ENCODE measurements around the gene DNAJA2.
A peak's percentile ranks its signal among the peaks of the same experiment; 100 is the strongest.
"Not testable (repeated sequence)": the region's sequence is repeated elsewhere in the genome, so short reads cannot be mapped to it uniquely, and the experiment has no call there.

Gene DNAJA2

DNA sequence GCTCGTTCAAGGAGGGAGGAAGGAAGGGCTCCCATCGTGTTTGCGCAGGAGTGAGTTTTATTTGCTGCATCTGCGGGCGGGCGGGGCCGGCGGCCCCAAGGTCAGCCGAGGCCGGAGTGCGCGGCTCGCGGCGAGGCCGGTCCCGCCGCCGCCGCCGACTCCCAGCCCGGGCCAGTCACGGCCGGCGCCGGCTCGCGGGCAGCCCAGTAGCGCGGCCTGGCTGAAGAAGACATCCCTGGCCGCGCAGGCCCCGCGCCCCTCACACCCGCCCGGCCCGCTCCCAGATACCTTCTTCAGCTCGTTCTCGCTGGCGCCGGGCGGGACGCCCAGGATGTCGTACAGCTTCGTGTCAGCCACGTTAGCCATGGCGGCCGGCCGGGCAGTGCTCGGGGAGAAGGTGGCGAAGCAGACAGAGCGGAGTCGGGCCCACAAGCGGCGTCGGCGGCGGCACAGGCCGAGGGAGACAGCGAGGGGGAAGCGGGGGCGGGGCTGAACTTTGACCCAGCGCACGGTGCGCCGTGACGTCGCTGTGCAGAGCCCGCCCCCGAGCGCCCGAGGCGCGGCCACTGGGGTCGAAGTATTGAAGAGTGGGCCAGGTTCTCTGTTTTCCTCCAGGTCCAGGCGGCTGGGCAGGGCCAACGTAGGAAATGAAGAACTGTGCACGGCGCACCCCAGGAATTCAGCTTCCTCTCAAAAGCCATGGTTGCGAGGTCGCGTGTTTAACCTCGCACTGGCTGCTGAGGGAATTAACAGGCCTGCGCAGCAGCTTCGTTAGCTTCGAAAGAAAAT lies at the start of gene DNAJA2:
TSS of gene DNAJA2 (minus strand) at position 468 of the 789 bp plus-strand sequence. CDS start at position 366, 102 bp downstream.
- ATAC-seq (peak; percentile 96), DNase-seq (peak; percentile 97)

DNA sequence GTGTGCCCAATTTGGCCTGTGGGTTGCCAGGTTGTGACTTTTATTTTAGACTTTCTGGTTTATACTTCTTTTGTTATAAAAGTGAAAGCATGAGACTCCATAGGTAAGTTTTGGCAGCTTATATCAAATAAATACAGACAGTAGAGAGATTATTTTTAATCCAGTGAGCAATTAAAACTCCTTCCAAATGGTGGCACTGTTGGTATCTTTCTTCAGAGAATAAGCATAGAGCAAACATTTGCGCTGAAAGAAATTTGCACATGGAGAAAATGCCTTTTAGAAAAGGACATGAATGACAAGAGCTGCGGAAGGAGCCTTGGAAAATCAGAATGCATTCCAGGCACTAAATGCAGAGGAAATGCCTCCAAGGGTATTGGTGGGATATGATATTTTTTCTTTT lies 46.1 kb upstream of the DNAJA2 start:
- DNase-seq, result no peak
- ATAC-seq, result no peak

DNA sequence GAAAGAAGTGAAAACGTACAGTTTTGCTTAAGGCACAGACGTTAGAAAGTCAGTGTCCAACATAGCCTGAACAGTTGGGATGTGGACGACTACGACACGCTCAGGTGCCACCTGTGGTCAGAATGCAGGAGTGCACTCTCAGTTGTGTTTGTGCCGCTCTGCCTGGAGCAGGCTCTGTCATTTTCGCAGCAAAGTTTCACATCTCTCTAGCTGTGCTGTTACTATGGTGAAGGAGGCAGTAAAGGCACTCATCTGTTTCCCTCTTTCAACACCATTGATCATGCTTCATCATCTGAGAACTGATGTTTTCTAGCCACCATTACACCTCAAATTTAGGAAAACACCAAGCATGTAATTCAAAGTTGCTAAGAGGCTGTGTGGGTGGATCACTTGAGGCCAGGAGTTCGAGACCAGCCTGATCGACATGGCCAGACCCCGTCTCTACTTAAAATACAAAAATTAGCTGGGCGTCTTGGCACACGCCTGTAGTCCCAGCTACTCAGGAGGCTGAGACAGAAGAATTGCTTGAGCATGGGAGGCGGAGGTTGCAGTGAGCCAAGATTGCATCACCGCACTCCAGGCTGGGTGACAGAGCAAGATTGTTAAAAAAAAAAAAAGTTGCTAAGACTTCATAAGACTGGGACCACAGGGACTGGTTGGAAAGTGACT lies 44.9 kb upstream of the DNAJA2 start:
- ATAC-seq (peak; percentile 87), DNase-seq (peak; percentile 36)

DNA sequence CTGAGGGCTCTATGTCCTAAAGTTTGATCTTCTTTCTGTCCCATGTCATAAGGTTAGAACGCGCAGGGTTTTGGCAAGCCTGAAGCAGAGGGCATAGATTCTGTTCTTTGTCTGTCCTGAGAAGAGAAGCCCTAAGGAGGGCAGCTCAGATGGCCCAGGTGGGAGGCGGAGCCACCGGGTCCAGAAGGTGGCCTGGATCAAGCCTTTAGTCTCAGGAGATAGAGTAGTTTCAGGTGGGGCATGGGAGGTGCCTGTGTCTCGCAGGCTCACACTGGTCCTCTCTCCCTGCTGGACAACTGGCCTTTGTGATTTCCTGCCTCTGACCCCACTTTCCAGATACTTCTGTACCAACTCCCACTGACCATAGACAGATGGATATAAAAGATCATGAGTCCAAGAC lies 44.2 kb upstream of the DNAJA2 start:
- ATAC-seq (no peak), DNase-seq (no peak)

DNA sequence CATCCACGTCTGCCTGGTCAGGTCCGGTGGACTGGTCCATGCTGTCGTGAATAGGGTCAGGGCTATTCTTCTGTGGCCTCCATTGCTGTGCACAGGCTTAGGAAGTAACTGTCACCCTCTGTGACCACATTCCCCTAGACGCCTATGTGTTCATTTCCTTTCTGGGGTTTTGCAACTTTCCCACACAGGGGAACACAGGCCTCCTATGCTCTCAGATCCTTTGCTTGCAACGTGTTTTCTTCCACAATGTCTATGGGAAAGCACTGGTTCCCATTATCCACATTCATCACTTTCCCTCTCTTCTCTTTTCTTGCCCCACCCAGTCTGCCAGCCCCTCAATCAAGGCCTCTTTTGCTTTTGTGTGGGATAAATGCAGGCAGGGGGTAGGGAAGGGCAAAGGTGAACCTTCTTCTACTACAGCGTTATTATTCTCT lies 43.2 kb upstream of the DNAJA2 start:
- DNase-seq, result peak; percentile 17

DNA sequence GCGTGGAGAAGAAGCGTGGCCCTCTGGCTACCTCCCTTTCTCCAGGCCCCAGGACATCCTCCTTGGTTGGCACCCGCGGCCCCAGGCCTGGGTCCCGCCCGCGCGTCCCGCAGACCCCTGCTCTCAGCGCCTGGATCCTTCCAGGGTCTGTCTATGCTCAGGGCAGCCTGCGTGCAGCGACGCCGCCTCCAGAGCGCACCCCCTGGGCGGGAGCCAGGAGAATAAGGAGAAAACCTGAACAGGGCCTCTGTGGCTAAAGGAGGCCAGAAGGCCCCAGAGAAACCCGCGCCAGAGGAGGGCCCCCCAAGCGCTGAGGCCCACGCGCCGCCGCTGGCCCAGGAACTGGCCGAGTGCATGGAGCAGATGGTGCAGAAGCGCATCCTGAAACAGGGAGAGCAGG lies 40.4 kb upstream of the DNAJA2 start:
- no peak for DNase-seq
- ATAC-seq, result no peak

More for the DNA sequence above, 43.2 kb upstream of the DNAJA2 start:
- ATAC-seq, result peak; percentile 90

DNA sequence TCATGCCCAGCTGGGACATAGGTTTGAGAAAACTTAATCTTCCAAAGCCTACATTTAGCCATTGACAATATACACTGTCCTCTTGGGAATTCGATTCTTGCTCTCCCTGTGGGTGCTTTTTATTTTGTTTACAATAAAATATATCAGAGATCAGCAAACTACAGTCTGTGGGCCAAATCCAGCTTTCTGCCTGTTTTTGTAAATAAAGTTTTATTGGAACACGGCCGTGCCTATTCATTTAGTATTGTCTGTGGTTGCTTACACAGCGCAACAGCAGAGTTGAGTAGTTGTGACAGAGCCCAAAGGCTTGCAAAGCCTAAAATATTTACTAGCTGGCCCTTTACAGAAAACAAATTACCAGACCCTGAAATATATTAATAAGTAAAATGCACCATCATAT lies 39.7 kb upstream of the DNAJA2 start:
- no peak for ATAC-seq
- DNase-seq, result no peak

DNA sequence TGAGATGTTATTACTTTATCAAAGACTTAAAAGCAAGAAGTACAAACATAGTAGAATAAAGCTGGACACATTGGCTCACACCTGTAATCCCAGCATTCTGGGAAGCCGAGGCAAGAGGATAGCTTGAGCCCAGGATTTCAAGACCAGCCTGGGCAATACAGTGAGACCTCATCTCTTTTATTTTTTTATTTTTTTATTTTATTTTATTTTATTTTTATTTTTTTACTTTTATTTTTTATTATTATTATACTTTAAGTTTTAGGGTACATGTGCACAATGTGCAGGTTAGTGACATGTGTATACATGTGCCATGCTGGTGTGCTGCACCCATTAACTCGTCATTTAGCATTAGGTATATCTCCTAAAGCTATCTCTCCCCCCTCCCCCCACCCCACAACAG lies 37.3 kb upstream of the DNAJA2 start:
- DNase-seq, ATAC-seq: not testable (repeated sequence)

DNA sequence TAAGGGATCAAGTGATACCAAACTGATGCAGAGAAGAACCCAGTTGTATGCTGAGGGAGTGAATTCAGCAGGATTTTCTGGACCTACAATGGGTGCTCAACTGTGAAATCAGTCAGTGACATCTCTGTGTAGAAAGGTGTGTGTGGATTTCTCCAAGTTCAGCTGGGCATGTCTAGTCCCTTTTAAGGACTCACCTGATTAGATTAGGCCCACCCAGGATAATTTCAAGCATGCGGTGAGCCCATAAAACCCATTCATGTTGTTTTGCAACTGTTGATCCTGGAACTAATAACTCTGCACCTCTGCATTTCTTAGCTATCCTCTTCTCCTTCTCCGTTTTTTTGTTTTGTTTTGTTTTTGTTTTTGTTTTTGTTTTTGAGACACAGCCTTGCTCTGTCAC lies 35.1 kb upstream of the DNAJA2 start:
- DNase-seq (no peak), ATAC-seq (no peak)

DNA sequence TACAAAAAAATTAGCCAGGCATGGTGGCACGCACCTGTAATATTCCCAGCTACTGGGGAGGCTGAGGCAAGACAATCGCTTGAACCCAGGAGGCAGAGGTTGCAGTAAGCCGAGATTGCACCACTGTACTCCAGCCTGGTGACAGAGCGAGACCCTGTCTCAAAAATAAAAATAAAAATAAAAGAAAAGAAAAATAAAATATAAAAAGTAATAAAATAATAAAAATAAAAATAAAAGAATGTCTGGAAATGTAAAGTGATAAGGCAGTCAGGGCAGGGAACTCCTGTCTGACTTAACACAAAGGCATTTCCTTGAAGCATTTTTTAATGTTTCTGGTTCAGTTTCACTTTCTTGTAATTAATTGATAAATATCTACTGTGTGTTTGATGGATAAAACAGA lies 34.7 kb upstream of the DNAJA2 start:
- no peak for DNase-seq
- ATAC-seq, result no peak

DNA sequence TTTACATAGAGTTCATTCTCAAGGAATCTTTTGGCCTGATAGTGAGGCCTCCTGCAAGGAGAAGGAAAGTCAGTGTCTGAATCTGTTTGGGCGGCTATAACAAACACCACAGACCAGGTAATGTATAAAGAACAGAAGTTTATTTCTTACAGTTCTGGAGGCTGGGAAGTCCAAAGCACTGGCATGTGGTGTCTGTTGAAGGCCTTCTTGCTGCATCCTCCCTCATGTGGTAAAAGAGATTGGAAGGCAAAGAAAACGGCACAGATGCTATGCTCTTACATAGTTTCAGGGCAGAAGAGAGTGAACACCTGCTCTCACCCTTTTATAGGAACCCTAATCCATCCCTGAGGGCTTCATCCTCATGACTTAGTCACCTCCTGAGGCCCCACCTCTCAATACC lies 31.2 kb upstream of the DNAJA2 start:
- no peak for ATAC-seq
- DNase-seq, result no peak

DNA sequence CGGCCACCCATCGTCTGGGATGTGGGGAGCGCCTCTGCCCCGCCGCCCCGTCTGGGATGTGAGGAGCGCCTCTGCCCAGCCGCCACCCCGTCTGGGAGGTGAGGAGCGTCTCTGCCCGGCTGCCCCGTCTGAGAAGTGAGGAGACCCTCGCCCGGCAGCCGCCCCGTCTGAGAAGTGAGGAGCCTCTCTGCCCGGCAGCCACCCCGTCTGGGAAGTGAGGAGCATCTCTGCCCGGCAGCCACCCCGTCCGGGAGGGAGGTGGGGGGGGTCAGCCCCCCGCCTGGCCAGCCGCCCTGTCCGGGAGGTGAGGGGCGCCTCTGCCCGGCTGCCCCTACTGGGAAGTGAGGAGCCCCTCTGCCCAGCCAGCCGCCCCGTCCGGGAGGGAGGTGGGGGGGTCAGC lies 26.6 kb upstream of the DNAJA2 start:
- ATAC-seq, DNase-seq: not testable (repeated sequence)

DNA sequence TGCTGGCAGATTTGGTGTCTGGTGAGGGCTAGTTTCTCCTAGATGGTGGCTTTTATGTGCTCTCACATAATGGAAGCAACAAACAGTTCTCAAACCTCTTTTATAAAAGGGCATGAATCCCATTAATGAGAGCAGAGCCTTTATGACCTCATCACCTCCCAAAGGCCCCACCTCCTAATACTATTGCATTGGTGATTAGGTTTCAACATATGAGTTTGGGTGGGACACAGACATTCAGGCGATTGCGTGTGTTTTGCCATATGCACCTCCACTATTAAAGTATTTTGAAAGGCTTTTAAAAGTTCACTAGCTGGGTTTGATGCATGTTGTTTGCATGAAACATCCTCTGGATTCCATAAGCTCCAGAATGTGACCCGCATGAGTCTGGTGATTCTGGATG lies 24.4 kb upstream of the DNAJA2 start:
- DNase-seq, result no peak
- ATAC-seq, result no peak

DNA sequence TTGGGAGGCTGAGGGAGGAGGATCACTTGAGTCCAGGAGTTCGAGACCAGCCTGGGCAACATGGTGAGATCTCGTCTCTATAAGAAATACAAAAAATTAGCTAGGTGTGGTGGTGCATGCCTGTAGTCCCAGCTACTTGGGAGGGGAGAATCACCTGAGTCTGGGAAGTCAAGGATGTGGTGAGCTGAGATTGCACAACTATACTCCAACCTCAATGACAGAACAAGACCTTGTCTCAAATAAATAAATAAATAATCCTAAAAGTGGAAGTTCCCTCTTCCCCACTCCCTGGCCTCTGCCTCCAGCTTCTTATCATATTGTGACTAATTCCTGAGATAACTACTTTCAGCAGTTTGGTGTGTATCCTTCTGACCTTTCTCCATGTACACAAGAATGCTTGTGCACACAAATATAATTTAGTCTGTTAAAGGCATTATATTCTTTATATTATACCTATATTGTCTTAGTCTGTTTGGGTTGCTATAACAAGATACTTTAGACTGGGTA lies 23.5 kb upstream of the DNAJA2 start:
- DNase-seq, result no peak
- no peak for ATAC-seq

DNA sequence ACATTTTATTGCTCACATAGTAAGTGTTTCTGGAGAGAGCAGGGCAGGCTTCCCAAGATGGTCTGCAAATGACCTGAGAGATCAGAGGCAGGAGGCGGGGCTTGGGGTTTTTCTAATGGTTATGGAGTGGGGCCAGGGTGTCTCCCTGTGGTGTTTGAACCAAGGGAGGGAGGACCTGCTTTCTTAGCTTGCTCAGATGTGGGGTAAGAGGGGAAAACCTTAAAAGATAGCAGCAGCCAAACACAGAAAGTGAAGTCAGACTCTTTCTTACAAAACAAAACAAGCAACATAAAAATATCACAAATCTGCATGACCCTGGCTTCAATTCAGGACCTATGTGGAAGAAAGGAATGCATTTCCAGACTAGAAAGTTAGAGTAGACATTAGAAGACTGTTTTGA lies 22.9 kb upstream of the DNAJA2 start:
- ATAC-seq (no peak), DNase-seq (peak; percentile 34)

DNA sequence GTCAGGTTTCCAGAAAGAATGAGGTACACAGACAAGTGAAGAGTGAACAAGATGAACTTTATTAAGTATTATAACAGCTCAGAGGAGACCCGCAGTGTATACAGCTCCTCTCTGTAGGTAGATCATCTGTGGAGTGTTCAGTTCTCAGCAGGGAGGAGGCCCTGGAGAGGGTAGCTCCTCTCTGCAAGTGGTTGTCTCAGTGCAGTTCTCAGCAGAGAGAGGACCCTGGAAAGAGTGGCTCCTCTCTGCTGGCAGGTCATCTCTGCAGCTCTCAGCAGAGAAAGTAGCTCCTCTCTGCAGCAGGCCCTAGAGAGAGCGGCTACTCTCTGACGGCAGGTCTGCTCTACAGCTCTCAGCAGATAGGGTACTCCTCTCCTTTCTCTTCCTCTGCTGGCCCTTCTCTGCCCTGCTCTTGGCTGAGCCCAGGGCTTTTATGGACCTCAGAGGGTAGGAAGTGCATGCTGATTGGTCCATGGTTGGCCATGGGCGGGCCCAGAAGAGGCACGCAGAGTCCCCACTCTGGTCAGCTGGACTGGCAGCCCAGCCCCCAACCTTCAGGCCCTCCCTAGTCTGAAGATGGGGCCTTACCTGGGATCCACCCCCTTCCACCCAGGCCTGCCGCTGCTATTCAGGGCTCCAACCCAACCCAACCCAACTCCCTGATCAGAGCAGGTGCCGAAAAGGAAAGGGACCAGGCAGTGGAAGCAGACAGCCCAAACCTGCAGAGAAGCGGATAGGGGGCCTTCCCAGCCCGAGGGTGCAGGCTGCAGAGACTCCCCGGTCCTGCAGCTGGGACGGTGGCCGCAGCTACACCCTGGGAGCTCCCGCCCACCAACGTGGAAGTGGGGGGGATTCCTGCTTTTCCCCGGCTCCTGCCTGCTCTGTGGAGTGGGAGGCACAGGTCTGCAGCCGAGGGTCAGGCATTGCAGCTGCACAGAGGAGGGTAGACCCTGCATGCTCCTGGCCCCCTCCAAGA lies 18.5 kb upstream of the DNAJA2 start:
- no peak for DNase-seq
- ATAC-seq, result no peak

DNA sequence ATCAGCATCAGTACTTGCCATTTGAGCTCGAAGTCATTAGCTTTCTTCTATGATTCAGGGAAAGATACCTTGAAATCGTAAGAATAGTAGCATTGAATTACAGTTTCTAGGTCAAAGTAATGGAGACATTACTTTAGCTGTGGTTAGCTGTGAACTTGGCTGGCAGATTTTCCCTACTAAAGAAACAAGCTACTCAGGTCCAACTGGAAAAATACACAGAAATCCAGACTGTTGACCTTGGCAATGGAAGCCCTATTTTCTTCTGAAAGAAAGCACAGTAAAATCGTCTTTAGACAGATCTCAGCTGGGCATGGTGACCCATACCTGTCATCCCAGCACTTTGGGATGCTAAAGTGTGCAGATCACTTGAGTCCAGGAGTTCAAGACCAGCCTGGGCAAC lies 13.4 kb upstream of the DNAJA2 start:
- ATAC-seq, result no peak

DNA sequence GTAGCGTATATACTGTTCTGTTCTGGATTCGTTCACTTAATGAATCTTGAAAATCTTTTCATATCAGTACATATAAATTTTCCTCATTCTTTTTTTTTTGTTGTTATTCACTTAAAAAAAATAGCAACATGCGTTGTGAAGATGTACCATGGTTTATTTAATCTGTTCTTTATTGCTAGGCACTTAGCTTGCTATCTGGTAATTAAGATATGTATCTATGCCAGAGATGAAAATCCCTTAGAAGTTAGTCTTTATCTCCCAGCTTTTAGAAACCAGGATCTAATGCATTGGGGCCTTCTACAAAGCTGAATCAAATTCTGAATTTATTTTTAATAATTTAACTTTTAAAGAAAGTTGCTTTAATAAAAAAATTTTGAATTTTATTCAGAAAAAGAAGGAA lies 13.0 kb upstream of the DNAJA2 start:
- DNase-seq, result no peak
- no peak for ATAC-seq

More for the DNA sequence above, 13.4 kb upstream of the DNAJA2 start:
- no peak for DNase-seq

DNA sequence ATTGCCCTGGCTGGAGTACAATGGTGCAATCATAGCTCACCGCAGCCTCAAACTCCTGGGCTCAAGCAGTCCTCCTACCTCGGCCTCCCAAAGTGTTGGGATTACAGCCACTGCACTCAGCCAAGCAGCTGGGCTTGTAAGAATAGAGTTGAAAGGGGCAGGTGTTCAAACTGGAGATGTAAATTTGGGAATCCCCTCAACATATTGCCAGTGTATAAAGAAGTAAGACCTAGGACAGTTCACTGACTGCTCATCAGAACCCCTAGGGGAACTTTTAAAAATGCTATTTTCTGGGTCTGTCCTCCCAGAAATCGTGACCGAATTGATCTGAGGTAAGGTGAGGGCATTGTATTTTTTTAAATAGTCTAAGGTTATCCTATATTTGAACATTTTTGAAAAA lies 8.9 kb upstream of the DNAJA2 start:
- ATAC-seq (no peak), DNase-seq (no peak)

DNA sequence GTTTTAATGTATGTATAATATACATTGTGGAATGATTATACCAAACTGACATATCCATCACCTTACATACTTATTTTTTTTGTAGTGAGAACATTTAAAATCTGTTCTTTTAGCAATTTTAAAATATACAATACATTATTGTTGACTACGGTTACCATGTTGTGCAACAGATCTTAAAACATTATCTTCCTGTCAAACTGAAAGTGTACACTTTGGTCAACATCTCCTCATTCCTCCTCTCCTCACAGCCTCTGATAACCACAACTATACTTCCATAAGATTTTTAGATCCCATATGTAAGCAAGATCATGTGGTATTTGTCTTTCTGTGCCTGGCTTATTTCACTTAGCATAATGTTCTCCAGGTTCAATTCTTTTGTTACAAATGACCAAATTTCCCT lies 7.5 kb upstream of the DNAJA2 start:
- ATAC-seq (no peak), DNase-seq (no peak)

DNA sequence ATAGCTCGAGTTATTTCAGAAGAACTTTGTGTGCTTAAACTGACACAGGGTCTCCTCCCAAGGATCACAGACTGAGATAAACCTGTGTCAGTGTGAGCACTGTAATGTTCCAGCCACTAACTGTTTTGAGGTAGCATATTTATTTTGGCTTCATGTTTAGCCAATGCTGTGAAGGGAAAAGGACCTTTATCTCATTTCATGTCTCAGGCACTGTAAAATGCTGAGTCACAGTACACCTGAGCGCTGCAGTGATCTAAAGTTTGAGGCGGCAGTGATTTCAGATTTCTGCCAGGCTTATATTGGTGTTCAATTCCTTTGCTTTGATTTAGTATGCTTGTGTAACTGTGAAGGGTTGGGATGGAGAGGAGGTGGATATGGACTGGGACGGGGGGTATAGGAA lies 3.1 kb upstream of the DNAJA2 start:
- ATAC-seq, result no peak
- no peak for DNase-seq

DNA sequence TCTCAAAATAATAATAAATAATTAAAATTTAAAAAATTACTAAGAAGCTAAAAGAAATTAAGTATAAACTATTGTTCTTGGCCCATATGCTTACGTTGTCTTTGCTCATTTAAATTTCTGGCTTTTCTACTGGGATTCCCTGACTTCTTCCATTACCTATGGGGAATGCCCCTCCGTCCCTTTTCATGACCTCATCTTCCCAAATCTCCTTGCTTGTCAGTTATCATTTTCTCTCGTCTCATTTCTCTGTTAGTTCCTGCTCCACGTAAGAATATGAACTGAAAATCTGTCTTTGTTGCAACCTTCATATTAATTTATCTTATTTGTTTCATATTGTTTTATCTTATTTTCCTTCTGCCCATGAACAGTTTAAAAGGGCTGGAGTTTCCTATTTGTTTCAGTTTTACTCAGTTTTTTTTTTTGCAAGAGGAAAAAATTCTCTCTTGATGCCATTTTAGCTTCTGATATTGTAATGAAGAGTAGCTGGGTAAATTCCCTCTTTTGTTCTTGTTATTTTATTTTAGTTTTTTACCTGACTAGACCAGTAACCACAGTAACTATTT lies 2.5 kb upstream of the DNAJA2 start:
- ATAC-seq (no peak), DNase-seq (no peak)
